ENCODE measurements around the gene LOXL3.

DNA sequence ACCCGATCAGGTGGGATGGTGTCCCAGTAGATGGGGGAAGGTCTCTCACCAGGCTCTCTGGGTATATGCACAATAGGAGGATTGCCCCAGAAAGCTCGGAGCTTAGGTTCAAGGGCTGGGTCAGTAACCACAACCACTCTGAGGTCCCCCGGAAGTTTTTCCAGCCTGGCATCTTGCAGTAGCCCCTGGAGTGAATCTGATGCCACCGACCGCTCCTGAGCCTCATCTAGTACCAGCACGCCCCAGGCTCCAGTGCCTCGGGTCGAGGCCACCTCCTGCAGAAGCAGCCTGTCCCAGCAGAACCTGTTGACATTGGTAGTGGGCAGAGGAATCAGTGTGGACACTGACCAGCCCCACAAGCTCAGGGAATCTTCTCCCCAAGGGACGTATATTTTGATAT lies 29.7 kb downstream of the LOXL3 start:
- TF ChIP-seq POLR2A (IDR thresholded peaks at IDR 0.05) = no peak
- TF ChIP-seq, protein P1, sequence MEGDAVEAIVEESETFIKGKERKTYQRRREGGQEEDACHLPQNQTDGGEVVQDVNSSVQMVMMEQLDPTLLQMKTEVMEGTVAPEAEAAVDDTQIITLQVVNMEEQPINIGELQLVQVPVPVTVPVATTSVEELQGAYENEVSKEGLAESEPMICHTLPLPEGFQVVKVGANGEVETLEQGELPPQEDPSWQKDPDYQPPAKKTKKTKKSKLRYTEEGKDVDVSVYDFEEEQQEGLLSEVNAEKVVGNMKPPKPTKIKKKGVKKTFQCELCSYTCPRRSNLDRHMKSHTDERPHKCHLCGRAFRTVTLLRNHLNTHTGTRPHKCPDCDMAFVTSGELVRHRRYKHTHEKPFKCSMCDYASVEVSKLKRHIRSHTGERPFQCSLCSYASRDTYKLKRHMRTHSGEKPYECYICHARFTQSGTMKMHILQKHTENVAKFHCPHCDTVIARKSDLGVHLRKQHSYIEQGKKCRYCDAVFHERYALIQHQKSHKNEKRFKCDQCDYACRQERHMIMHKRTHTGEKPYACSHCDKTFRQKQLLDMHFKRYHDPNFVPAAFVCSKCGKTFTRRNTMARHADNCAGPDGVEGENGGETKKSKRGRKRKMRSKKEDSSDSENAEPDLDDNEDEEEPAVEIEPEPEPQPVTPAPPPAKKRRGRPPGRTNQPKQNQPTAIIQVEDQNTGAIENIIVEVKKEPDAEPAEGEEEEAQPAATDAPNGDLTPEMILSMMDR (IDR thresholded peaks at IDR 0.05) = no peak
